ENCODE measurements around the gene UBASH3B. TPM values are rescaled to one million over a fixed set of nuclear protein-coding genes. Genes with fewer than 3 reads are reported as not detected.
A peak's percentile ranks its signal among the peaks of the same experiment; 100 is the strongest.

UBASH3B gene
- polyA plus RNA-seq, 2 donors = 0.69 to 0.91 TPM

DNA sequence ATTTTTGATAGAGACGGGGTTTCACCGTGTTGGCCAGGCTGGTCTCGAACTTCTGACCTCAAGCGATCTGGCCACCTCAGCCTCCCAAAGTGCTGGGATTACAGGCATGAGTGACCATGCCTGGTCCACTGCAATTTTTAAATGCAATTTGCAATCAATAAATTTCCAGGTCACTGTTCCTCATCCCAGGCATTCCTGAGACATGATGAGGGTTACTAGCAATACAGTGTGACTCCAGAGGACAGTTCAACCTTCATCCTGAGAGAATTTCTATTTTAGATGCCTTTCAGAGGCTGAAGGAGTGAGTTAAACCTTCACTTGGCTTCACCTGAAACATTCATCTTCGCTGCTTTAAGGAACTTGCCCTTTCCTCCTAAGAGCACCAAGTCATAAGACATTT is 9.7 kb upstream of the UBASH3B start:
- no peak overlapping the region for H3K4me3 ChIP-seq (ENCODE audit: low read depth in 1 of 2, low read length in 2 of 2)
- no peak overlapping the region for H3K27ac ChIP-seq (ENCODE audit: low read depth in 2 of 2, low read length in 1 of 2)
- peaks cover 0 to 3% of the 10 kb centered on the region in 2 donors for H3K4me1 ChIP-seq (ENCODE audit: control insufficient read depth in 2 of 2, insufficient read depth in 2 of 2, low read length in 1 of 2)
- WGBS, 2 donors = 95 to 96% methylated on average over 5 of the region's 5 CpGs
- H3K36me3 ChIP-seq (ENCODE audit: control insufficient read depth in 2 of 2, insufficient read depth in 2 of 2, low read length in 1 of 2) = no peaks in the 10 kb centered on the region
- no peaks in the 10 kb centered on the region for H3K9me3 ChIP-seq (ENCODE audit: control insufficient read depth in 2 of 2, insufficient read depth in 1 of 2, low read depth in 1 of 2, low read length in 1 of 2)
- no peaks in the 10 kb centered on the region for H3K27me3 ChIP-seq (ENCODE audit: control insufficient read depth in 1 of 2, insufficient read depth in 2 of 2, low read length in 2 of 2)

DNA sequence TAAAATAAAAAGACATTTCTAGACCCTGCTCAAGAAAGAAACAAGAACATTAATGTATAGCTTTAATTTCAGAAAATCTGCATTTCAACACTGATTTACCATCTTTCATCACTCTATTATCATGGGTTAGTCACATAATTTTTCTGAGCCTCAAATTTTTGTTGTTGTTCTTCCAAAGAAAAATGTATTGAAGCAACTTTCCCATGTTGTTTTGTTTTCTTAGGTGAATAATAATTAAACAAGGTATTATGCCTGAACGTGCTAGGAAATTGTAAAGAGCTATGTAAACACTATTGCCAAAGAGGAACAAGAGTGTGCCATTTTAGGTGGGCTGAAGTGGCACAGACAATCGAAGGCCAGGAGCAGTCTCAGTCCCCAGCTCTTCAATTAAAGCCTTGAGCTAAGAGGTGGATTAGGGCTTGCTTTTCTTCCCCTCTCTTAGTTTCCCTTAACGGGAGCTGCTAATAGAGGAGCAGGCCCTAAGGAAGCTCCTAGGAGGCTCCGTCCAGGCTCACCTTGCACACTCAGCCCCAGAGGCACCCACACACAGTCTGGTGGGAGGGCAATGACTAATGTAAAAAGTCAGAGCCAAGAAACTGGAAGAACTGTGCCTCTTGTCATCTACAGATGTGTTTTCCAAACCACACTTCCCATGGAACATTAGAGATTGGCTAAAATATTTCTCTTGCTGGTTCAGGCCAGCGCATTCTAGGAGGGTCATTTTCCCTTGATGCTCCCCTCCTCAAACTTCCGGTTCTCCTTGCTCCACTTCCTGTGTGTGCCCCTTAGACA is 8.8 kb upstream of the UBASH3B start:
- WGBS, 2 donors = 64 to 71% methylated on average over 6 of the region's 6 CpGs
- no peaks in the 10 kb centered on the region for H3K9me3 ChIP-seq (ENCODE audit: control insufficient read depth in 2 of 2, insufficient read depth in 1 of 2, low read depth in 1 of 2, low read length in 1 of 2)
- no peak overlapping the region for H3K27ac ChIP-seq (ENCODE audit: low read depth in 2 of 2, low read length in 1 of 2)
- no peaks in the 10 kb centered on the region for H3K27me3 ChIP-seq (ENCODE audit: control insufficient read depth in 1 of 2, insufficient read depth in 2 of 2, low read length in 2 of 2)
- H3K4me1 ChIP-seq (ENCODE audit: control insufficient read depth in 2 of 2, insufficient read depth in 2 of 2, low read length in 1 of 2) = peaks cover 0 to 3% of the 10 kb centered on the region in 2 donors
- no peaks in the 10 kb centered on the region for H3K36me3 ChIP-seq (ENCODE audit: control insufficient read depth in 2 of 2, insufficient read depth in 2 of 2, low read length in 1 of 2)
- no peak overlapping the region for H3K4me3 ChIP-seq (ENCODE audit: low read depth in 1 of 2, low read length in 2 of 2)

DNA sequence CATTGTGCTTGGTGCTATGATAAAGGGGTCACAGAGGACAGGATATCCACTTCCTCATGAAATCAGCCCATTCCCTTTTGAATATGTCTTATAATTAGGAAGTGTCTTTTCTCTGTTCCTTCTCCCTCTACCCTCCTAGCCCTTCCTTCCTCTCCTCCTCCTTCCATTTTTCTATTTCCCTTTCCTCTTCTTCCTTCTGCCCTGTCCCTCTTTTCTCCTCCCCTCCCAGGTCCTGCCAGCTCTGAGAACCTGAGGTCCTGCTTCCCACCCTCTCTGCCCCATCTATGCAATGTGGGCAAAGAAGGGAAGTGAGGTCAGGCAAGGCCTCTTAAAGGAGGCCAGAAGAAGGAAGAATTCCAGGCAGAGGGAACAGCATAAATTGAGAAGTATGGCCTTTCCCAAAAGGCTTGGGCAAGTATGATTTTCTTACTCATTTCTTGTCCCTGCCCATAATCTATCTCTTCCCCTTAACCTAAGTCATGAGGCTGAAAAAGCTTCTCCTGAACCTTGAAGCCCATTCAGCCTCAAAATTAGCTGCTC is 7.7 kb upstream of the UBASH3B start:
- no peaks in the 10 kb centered on the region for H3K27me3 ChIP-seq (ENCODE audit: control insufficient read depth in 1 of 2, insufficient read depth in 2 of 2, low read length in 2 of 2)
- no peak overlapping the region for H3K4me3 ChIP-seq (ENCODE audit: low read depth in 1 of 2, low read length in 2 of 2)
- no peak overlapping the region for H3K27ac ChIP-seq (ENCODE audit: low read depth in 2 of 2, low read length in 1 of 2)
- H3K9me3 ChIP-seq (ENCODE audit: control insufficient read depth in 2 of 2, insufficient read depth in 1 of 2, low read depth in 1 of 2, low read length in 1 of 2) = no peaks in the 10 kb centered on the region
- H3K36me3 ChIP-seq (ENCODE audit: control insufficient read depth in 2 of 2, insufficient read depth in 2 of 2, low read length in 1 of 2) = no peaks in the 10 kb centered on the region
- H3K4me1 ChIP-seq (ENCODE audit: control insufficient read depth in 2 of 2, insufficient read depth in 2 of 2, low read length in 1 of 2) = peaks cover 0 to 3% of the 10 kb centered on the region in 2 donors

DNA sequence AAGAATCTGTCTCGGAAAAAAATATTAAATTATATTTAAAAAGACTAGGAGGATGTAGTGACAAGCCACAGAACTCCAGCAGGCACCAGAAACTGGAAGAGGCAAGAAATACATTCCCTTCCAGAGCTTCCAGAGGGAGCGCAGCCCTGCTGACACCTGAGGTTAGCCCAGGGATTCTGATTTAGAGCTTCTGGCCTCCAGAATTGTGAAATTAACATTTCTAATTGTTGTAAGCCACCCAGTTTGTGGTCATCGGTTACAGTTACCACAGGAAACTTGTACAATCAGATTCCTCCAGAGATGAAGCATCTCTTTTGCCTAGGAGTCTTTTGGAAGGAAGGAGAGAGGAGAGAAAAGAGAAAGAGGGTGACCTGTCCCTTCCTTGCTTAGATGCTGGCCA is 6.4 kb upstream of the UBASH3B start:
- Histone ChIP-seq H3K4me1 (ENCODE audit: control insufficient read depth in 2 of 2, insufficient read depth in 2 of 2, low read length in 1 of 2) (no peaks in the 10 kb centered on the region), H3K27ac (ENCODE audit: low read depth in 2 of 2, low read length in 1 of 2) (no peak overlapping the region), H3K27me3 (ENCODE audit: control insufficient read depth in 1 of 2, insufficient read depth in 2 of 2, low read length in 2 of 2) (no peaks in the 10 kb centered on the region), H3K4me3 (ENCODE audit: low read depth in 1 of 2, low read length in 2 of 2) (no peak overlapping the region), H3K9me3 (ENCODE audit: control insufficient read depth in 2 of 2, insufficient read depth in 1 of 2, low read depth in 1 of 2, low read length in 1 of 2) (no peaks in the 10 kb centered on the region), H3K36me3 (ENCODE audit: control insufficient read depth in 2 of 2, insufficient read depth in 2 of 2, low read length in 1 of 2) (no peaks in the 10 kb centered on the region)
- WGBS, 2 donors = 86 to 89% methylated on average over 3 of the region's 3 CpGs

DNA sequence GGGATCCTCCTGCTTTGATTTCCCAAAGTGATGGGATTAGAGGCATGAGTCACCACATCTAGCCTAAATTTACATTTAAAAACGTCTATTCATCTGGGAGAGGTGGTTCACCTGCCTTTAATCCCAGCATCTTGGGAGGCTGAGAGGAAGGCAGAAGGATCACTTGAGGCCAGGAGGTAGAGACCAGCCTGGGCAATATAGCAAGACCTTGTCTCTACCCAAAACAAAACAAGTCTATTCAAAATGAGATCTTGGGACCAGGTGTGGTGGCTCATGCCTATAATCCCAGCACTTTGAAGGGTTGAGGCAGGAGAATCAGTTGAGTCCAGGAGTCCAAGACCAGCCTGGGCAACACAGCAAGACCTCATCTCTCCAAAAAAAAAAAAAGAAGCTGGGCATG is 4.9 kb upstream of the UBASH3B start:
- Histone ChIP-seq H3K27ac (ENCODE audit: low read depth in 2 of 2, low read length in 1 of 2) (no peak overlapping the region), H3K27me3 (ENCODE audit: control insufficient read depth in 1 of 2, insufficient read depth in 2 of 2, low read length in 2 of 2) (no peaks in the 10 kb centered on the region), H3K4me1 (ENCODE audit: control insufficient read depth in 2 of 2, insufficient read depth in 2 of 2, low read length in 1 of 2) (no peaks in the 10 kb centered on the region), H3K4me3 (ENCODE audit: low read depth in 1 of 2, low read length in 2 of 2) (no peak overlapping the region), H3K36me3 (ENCODE audit: control insufficient read depth in 2 of 2, insufficient read depth in 2 of 2, low read length in 1 of 2) (no peaks in the 10 kb centered on the region), H3K9me3 (ENCODE audit: control insufficient read depth in 2 of 2, insufficient read depth in 1 of 2, low read depth in 1 of 2, low read length in 1 of 2) (no peaks in the 10 kb centered on the region)
- WGBS, 2 donors = 14 to 18% methylated on average over 1 of the region's 1 CpG

DNA sequence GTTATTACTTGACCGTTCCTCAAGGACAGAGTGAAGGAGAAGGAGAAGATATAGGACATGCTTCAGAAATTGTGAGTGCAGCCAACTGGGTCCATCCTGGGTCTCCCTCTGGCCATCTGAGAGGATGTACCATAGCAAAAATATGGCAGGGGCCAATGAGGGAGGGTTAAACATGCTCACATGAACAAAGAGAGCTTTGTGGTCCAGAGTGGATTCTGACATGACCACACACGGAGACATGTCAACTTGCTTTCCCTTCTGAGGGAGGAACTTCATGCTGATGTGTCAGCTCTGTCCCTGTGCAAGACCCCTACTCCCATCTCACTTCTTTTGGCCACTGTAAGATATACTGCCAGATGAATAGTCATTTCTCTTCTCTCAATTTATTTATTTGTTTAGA is 3.0 kb upstream of the UBASH3B start:
- Histone ChIP-seq H3K36me3 (ENCODE audit: control insufficient read depth in 2 of 2, insufficient read depth in 2 of 2, low read length in 1 of 2) (no peaks in the 10 kb centered on the region), H3K4me1 (ENCODE audit: control insufficient read depth in 2 of 2, insufficient read depth in 2 of 2, low read length in 1 of 2) (peaks cover 3 to 5% of the 10 kb centered on the region in 2 donors), H3K27ac (ENCODE audit: low read depth in 2 of 2, low read length in 1 of 2) (no peak overlapping the region), H3K9me3 (ENCODE audit: control insufficient read depth in 2 of 2, insufficient read depth in 1 of 2, low read depth in 1 of 2, low read length in 1 of 2) (no peaks in the 10 kb centered on the region), H3K4me3 (ENCODE audit: low read depth in 1 of 2, low read length in 2 of 2) (no peak overlapping the region), H3K27me3 (ENCODE audit: control insufficient read depth in 1 of 2, insufficient read depth in 2 of 2, low read length in 2 of 2) (no peaks in the 10 kb centered on the region)
- WGBS, 2 donors = 75 to 88% methylated on average over 2 of the region's 2 CpGs

DNA sequence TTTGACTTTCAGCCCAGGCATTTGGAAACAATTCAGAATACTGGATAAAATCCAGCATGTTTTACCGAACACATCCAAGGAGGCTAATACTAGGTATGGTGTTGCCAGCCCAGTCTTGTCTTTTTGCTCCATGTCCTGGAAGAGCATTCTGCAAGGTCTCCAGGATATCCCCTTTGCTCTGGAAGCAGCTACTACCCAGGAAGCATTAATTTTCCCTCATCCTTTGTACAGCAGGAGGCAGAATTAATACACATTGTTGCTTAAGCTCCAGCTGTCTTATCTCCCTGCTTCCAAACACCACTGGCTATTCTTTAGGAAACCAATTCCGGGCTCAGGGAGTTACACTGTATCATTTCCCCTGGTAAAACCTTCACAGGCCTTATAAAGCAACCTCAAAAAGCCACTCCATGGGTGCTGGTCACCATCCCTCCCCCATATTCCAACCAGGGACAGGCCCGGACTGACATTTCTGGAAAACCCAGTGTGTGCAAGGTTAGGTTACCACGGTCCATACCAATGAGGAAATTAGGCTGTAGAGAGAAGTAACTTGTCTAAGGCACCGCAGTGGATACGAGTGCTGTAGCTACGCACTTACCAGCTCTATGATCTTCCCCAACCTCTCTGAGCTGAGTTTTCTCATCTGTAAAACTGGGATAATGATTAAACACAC is 1.5 kb upstream of the UBASH3B start:
- peaks cover 3 to 5% of the 10 kb centered on the region in 2 donors for H3K4me1 ChIP-seq (ENCODE audit: control insufficient read depth in 2 of 2, insufficient read depth in 2 of 2, low read length in 1 of 2)
- WGBS, 2 donors = 69% methylated on average over 7 of the region's 7 CpGs

DNA sequence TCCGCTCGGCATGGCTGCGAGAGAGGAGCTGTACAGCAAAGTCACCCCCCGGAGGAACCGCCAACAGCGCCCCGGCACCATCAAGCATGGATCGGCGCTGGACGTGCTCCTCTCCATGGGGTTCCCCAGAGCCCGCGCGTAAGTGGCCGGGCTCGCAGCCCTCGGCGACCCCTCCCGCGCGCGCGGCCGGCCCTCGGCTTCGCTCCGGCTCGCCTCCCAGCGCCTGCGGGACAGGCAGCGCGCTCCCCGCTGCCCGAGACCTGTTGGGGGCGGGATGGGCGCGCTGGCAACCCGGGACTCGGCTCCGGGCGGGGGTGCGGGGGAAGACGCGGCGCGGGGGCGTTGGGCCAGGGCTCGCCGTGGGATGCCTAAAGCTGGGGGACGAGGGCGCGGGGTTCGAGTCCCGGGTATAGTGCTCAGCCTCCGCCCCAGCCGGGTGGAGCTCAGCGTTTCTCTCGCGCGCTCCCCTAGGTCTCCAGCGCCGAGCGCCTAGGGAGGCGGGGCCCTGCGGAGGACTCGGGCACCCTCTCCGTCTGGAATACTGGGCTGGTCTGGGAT is 630 bp downstream of the UBASH3B start:
- Histone ChIP-seq H3K27me3 (ENCODE audit: control insufficient read depth in 1 of 2, insufficient read depth in 2 of 2, low read length in 2 of 2) (no peaks in the 10 kb centered on the region), H3K4me1 (ENCODE audit: control insufficient read depth in 2 of 2, insufficient read depth in 2 of 2, low read length in 1 of 2) (peaks cover 3 to 6% of the 10 kb centered on the region in 2 donors), H3K9me3 (ENCODE audit: control insufficient read depth in 2 of 2, insufficient read depth in 1 of 2, low read depth in 1 of 2, low read length in 1 of 2) (no peaks in the 10 kb centered on the region), H3K27ac (ENCODE audit: low read depth in 2 of 2, low read length in 1 of 2) (peak overlapping the region; percentile 75 to 88), H3K36me3 (ENCODE audit: control insufficient read depth in 2 of 2, insufficient read depth in 2 of 2, low read length in 1 of 2) (no peaks in the 10 kb centered on the region), H3K4me3 (ENCODE audit: low read depth in 1 of 2, low read length in 2 of 2) (peak overlapping the region; percentile 64 to 92)
- whole genome bisulfite sequencing, 2 donors = 0% methylated on average over 63 to 66 of the region's 66 CpGs

More for the DNA sequence above, 1.5 kb upstream of the UBASH3B start:
- Histone ChIP-seq H3K4me3 (ENCODE audit: low read depth in 1 of 2, low read length in 2 of 2) (no peak overlapping the region), H3K27ac (ENCODE audit: low read depth in 2 of 2, low read length in 1 of 2) (no peak overlapping the region), H3K36me3 (ENCODE audit: control insufficient read depth in 2 of 2, insufficient read depth in 2 of 2, low read length in 1 of 2) (no peaks in the 10 kb centered on the region), H3K27me3 (ENCODE audit: control insufficient read depth in 1 of 2, insufficient read depth in 2 of 2, low read length in 2 of 2) (no peaks in the 10 kb centered on the region), H3K9me3 (ENCODE audit: control insufficient read depth in 2 of 2, insufficient read depth in 1 of 2, low read depth in 1 of 2, low read length in 1 of 2) (no peaks in the 10 kb centered on the region)

DNA sequence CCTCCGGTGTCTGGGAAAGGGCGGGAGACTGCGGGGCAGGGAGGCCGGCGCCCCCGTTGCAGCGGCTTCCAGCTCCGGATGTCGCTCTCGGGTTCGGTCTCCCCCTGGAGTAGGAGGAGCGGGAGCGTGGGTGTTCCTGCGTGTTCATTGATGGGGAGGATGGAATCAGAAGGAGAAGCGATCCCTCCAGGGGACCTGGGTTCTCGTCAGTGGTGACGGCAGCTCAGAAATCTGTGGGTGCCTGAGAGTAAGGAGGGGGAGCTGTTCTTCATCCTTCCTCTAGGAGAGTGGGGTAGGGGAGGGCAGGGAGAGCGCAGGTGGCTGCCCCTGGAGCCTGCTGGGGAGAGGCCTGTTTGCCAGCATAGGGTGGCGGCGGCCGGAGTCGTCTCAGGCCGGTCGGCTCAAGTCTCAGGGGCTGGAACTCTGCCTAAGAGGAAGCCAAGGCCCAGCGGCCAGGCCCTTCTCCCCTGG is 1.1 kb downstream of the UBASH3B start:
- peaks cover 3 to 11% of the 10 kb centered on the region in 2 donors for H3K4me1 ChIP-seq (ENCODE audit: control insufficient read depth in 2 of 2, insufficient read depth in 2 of 2, low read length in 1 of 2)
- H3K27me3 ChIP-seq (ENCODE audit: control insufficient read depth in 1 of 2, insufficient read depth in 2 of 2, low read length in 2 of 2) = no peaks in the 10 kb centered on the region
- peak overlapping the region; percentile 75 to 88 for H3K27ac ChIP-seq (ENCODE audit: low read depth in 2 of 2, low read length in 1 of 2)
- no peaks in the 10 kb centered on the region for H3K9me3 ChIP-seq (ENCODE audit: control insufficient read depth in 2 of 2, insufficient read depth in 1 of 2, low read depth in 1 of 2, low read length in 1 of 2)
- H3K4me3 ChIP-seq (ENCODE audit: low read depth in 1 of 2, low read length in 2 of 2) = peak overlapping the region; percentile 64 to 92
- 0 to 3% methylated on average over 25 of the region's 25 CpGs for WGBS, 2 donors
- no peaks in the 10 kb centered on the region for H3K36me3 ChIP-seq (ENCODE audit: control insufficient read depth in 2 of 2, insufficient read depth in 2 of 2, low read length in 1 of 2)

Measured in esophagus (tissue), 2 donors.